Breast epithelium (tissue), 4 donors: ENCODE data around the gene GRIK4. TPM values are rescaled to one million over a fixed set of nuclear protein-coding genes. Genes with fewer than 3 reads are reported as not detected.

ENCODE experiments used
- DNase-seq, 2 donors: peaks; one replicate each; pipeline ENCODE4 v3.0.0-alpha.2; 2019; ENCODE audit warnings: low spot score in 2 of 2
- H3K27ac ChIP-seq, 2 donors: fragments of 200-600 bp; sonication (generic) in 1 of 2; one replicate each; pipeline ENCODE4 v1.5.1; 2016 to 2019; ENCODE audit warnings: mild to moderate bottlenecking in 1 of 2
- H3K27me3 ChIP-seq, 2 donors: fragments of 200-600 bp; sonication (generic) in 1 of 2; one replicate each; pipeline versions ENCODE4 v1.5.1 to v1.6.0; 2017 to 2019; ENCODE audit warnings: control low read depth in 1 of 2, mild to moderate bottlenecking in 1 of 2
- H3K36me3 ChIP-seq: fragments of 200-600 bp; one replicate; pipeline ENCODE4 v1.5.1; 2019
- H3K4me1 ChIP-seq, 2 donors: fragments of 200-600 bp; sonication (generic); one replicate each; pipeline ENCODE4 v1.5.1; 2016 to 2019; ENCODE audit warnings: control low read depth in 1 of 2
- H3K4me3 ChIP-seq, 3 donors: fragments of 200-600 bp; sonication (generic); 1 replicate in 2 of 3; 2 replicates in 1 of 3; pipeline ENCODE4 v1.5.1; 2016 to 2019; ENCODE audit warnings: mild to moderate bottlenecking in 3 of 3, moderate library complexity in 2 of 3
- H3K9me3 ChIP-seq, 2 donors: fragments of 200-600 bp; sonication (generic) in 1 of 2; one replicate each; pipeline ENCODE4 v1.5.1; 2016 to 2019; ENCODE audit warnings: control low read depth in 1 of 2
- POLR2A ChIP-seq: fragments of 450-650 bp; IDR thresholded peaks from one replicate; pipeline ENCODE4 v1.6.1; 2016; ENCODE audit warnings: antibody characterized with exemption, mild to moderate bottlenecking, moderate library complexity
- POLR2AphosphoS5 ChIP-seq, 3 donors: sonication (generic); formaldehyde crosslinking; IDR thresholded peaks; one replicate each; pipeline ENCODE4 v1.6.1; 2017; ENCODE audit warnings: antibody characterized with exemption in 3 of 3
- intact Hi-C: fragments of 100-400 bp; cut with DNase I; formaldehyde crosslinking; loops from one replicate; pipeline ENCODE4 v1.15.1; 2023; ENCODE audit warnings: low total_unique reads
- total RNA-seq, 3 donors: library from RNA; depleted of rRNA; stranded (reverse); fragments of >200 nt; gene quantifications; one replicate each; pipeline ENCODE4 v1.1.0, GENCODE V29; 2016
- TF ChIP-seq, protein P1 (sequence below), 3 donors: fragments of 450-650 bp; IDR thresholded peaks; one replicate each; pipeline ENCODE4 v1.5.1; 2016 to 2017; ENCODE audit warnings: antibody characterized with exemption in 3 of 3, mild to moderate bottlenecking in 3 of 3, moderate library complexity in 3 of 3

Gene GRIK4
- total RNA-seq, 3 donors from 2014 or later = 0.29 to 0.66 TPM; not detected in 1

DNA sequence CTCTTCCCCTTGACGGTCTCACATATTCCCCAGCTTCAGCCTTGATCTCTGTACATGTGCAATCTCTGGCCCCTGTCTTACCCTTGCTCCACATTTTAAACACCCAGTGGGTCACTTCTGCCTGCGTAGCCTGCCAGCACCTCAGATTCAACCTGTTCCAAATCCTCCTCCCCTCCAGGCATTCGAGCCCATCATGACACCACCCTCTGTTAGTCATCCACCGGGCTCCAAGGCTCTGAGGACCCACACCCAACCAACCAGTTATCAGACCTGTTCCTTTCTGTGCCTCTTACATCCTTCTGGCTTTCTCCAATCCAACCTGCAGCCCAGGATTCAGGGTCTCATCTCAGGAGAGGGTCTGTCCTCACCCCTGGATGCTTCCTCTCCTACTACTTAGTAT, 392.6 kb downstream of the GRIK4 start:
- Histone ChIP-seq H3K27me3 (no peaks in the 10 kb centered on the region), H3K27ac (no peak overlapping the region), H3K9me3 (no peaks in the 10 kb centered on the region), H3K4me1 (no peaks in the 10 kb centered on the region), H3K36me3 (no peaks in the 10 kb centered on the region), H3K4me3 (no peak overlapping the region)
- TF ChIP-seq POLR2A (no peak), POLR2AphosphoS5 (IDR thresholded peaks at IDR 0.05) (no peak)
- TF ChIP-seq, protein P1, sequence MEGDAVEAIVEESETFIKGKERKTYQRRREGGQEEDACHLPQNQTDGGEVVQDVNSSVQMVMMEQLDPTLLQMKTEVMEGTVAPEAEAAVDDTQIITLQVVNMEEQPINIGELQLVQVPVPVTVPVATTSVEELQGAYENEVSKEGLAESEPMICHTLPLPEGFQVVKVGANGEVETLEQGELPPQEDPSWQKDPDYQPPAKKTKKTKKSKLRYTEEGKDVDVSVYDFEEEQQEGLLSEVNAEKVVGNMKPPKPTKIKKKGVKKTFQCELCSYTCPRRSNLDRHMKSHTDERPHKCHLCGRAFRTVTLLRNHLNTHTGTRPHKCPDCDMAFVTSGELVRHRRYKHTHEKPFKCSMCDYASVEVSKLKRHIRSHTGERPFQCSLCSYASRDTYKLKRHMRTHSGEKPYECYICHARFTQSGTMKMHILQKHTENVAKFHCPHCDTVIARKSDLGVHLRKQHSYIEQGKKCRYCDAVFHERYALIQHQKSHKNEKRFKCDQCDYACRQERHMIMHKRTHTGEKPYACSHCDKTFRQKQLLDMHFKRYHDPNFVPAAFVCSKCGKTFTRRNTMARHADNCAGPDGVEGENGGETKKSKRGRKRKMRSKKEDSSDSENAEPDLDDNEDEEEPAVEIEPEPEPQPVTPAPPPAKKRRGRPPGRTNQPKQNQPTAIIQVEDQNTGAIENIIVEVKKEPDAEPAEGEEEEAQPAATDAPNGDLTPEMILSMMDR (IDR thresholded peaks at IDR 0.05) = no peak
- intact Hi-C loops = no loop called here
- DNase-seq = no peak

DNA sequence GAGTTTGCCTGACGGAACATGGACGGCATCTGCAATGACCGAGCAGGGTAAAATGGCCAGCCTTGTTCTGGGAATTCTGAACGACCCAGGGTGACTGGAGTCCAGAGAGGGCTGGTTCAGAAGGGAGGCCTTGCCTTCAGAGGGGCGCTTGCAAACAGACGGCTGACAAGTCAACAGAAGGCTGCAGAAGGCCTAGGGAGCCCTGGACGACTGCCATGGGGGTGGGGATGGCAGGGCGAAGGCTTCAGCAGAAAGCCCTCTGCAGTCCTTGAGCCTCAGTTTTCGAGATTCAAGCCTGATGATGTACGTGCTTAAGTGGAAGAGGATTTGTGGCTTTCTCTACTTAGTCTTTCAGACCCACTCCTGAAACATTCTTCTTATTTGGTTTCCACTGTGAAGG, 395.2 kb downstream of the GRIK4 start:
- H3K27ac ChIP-seq = no peak overlapping the region
- no peak overlapping the region for H3K4me3 ChIP-seq
- intact Hi-C loops = no loop called here
- no peak for TF ChIP-seq POLR2AphosphoS5 (IDR thresholded peaks at IDR 0.05)
- TF ChIP-seq, protein P1 (IDR thresholded peaks at IDR 0.05) = no peak
- TF ChIP-seq POLR2A = no peak
- H3K27me3 ChIP-seq = no peaks in the 10 kb centered on the region
- DNase-seq = no peak
- H3K4me1 ChIP-seq = no peaks in the 10 kb centered on the region
- H3K9me3 ChIP-seq = no peaks in the 10 kb centered on the region
- no peaks in the 10 kb centered on the region for H3K36me3 ChIP-seq

DNA sequence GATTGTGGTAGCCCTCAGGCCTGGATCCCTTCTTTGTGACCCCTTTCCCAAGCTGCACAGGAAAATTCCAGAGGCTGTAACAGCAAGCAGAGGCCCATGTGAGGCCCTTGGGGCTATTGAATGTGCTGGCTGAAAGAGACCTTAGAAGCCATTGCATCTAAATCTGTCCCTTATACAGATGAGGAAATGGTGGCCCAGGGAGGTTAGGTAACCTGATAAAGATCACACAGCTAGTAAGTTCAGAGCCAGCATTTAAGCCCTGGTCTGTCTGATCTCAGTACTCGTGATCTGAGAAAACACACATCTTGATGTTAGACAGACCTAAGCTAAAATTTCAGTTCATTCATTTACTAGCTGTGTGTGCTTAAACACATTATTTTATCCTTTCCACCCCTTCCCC, 396.4 kb downstream of the GRIK4 start:
- Histone ChIP-seq H3K36me3 (no peaks in the 10 kb centered on the region), H3K4me1 (no peaks in the 10 kb centered on the region), H3K27me3 (no peaks in the 10 kb centered on the region), H3K4me3 (no peak overlapping the region), H3K9me3 (no peaks in the 10 kb centered on the region), H3K27ac (no peak overlapping the region)
- TF ChIP-seq, protein P1 (IDR thresholded peaks at IDR 0.05) = no peak
- TF ChIP-seq POLR2AphosphoS5 (IDR thresholded peaks at IDR 0.05) (no peak), POLR2A (no peak)
- intact Hi-C loops = no loop called here
- DNase-seq = no peak

DNA sequence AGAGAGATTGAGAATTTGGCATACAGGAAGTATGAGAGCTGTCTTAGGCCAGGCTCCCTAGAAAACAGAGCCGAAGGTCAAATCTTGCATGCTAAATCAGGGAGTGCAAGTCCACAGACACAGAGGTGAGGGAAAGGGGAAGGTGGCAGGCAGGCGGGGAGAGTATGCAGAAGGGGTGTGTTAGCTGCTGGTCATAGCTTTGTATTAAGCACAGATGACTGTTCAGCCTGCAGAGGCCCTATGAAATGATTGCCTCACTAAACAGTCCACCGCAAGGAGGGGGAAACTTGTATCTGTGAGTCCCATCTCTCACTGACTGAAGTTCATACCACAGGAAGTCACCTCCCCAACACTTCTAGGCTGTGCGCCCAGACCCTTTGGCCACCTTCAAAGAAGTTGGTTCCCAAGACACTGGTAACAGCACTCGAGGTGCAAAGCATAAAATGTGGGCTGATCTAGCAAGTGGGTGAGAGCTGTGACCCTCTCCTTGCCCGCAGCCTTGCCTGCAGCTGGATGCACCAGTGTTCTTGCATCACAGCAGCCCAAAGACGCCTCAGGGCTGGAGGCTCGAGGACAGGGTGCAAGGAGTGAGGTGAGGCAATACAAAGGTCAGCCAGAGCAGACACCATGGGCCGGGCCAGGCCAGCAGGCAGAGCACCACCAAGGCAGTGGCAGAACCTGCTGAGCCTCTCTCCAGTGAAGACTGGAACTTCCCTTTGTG, 397.1 kb downstream of the GRIK4 start:
- Histone ChIP-seq H3K4me1 (no peaks in the 10 kb centered on the region), H3K9me3 (no peaks in the 10 kb centered on the region), H3K36me3 (no peaks in the 10 kb centered on the region), H3K27ac (no peak overlapping the region), H3K27me3 (no peaks in the 10 kb centered on the region), H3K4me3 (no peak overlapping the region)
- intact Hi-C loops = no loop called here
- TF ChIP-seq, protein P1 (IDR thresholded peaks at IDR 0.05) = no peak
- no peak for TF ChIP-seq POLR2AphosphoS5 (IDR thresholded peaks at IDR 0.05)
- TF ChIP-seq POLR2A = no peak
- no peak for DNase-seq

DNA sequence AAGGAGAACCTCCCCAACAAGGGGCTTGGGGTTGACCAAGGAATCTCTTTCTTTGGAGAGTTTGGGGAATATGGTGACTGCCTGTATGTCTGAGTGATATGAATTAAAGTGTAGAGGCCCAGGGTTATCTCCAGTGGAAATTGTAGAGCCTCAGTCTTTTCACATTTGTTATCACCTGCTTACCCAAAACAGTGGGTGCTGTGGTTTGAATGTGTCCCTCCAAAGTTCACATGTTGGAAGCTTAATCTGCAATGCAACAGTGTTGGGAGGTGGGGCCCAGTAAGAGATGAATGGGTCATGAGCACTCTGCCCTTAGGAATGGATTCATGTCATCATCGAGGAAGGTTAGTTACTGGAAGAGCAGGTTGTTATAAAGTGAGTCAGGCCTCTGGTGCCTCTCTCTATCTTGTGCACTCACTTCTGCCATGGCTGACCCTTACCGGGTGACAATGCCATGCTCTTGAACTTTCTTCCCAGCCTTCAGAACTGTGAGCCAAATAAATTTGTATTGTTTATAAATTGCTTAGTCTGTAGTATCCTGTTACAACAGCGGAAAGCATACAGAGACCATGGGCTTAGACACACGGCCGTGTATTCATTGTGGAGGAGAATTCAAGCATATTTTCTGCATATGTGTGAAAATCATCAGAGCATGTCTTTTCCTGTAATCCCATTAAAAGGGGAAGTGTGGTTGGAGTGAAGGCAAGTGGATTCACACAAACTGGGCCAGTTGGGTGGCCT, 398.3 kb downstream of the GRIK4 start:
- Histone ChIP-seq H3K27me3 (no peaks in the 10 kb centered on the region), H3K36me3 (no peaks in the 10 kb centered on the region), H3K9me3 (no peaks in the 10 kb centered on the region), H3K27ac (no peak overlapping the region), H3K4me1 (no peaks in the 10 kb centered on the region), H3K4me3 (no peak overlapping the region)
- no peak for DNase-seq
- no peak for TF ChIP-seq POLR2A
- TF ChIP-seq POLR2AphosphoS5 (IDR thresholded peaks at IDR 0.05) = no peak
- TF ChIP-seq, protein P1 (IDR thresholded peaks at IDR 0.05) = no peak
- intact Hi-C loops = no loop called here
